GM12878 (cell line): ENCODE results near the gene GAS6. TPM values are rescaled to one million over a fixed set of nuclear protein-coding genes. Genes with fewer than 3 reads are reported as not detected.

Experiments used
- ATAC-seq: fragments of 200-7000 bp; cut with Tn5 transposase; 3 replicates; pipeline ENCODE4 v1.9.1; 2020; ENCODE audit warnings: mild to moderate bottlenecking, moderate library complexity
- BruUV-seq: library from RNA; stranded (reverse); fragments of 400-500 nt; replicated peaks from 2 replicates; lab custom pipeline; 2021; lab: Mats Ljungman, UMichigan
- CTCF ChIA-PET: fragments of 300-600 bp; sonication (Branson Sonifier 250); formaldehyde crosslinking; extraction: SDS; loops from one replicate; lab custom pipeline; 2021; ENCODE audit warnings: inconsistent platforms; lab: Yijun Ruan, JAX
- POLR2A ChIA-PET: fragments of 350-600 bp; formaldehyde crosslinking; extraction: SDS; loops from one replicate; lab custom pipeline; 2021; ENCODE audit warnings: inconsistent platforms; lab: Charles Lee
- RAD21 ChIA-PET: fragments of 300-600 bp; sonication (Branson Sonifier 250); formaldehyde crosslinking; loops from one replicate; lab custom pipeline; 2023; ENCODE audit warnings: antibody characterized with exemption; ENCODE audit not compliant: unreplicated experiment; lab: Charles Lee
- SMC1A ChIA-PET: fragments of 300-600 bp; sonication (Branson Sonifier 250); formaldehyde crosslinking; loops from one replicate; lab custom pipeline; 2023; ENCODE audit not compliant: unreplicated experiment, uncharacterized antibody; lab: Charles Lee
- DNase-seq: peaks from one replicate; pipeline ENCODE4 v3.0.0-alpha.2; 2011; ENCODE audit warnings: low read depth, low spot score
- FAIRE-seq: peaks from 3 replicates; lab custom pipeline; 2011; peaks lifted over from hg19 to GRCh38; lab: Jason Lieb, UNC
- H2AFZ ChIP-seq: 2 replicates; pipeline ENCODE4 v1.6.0; 2011; ENCODE audit warnings: low read depth, low read length, control low read depth; ENCODE audit not compliant: control insufficient read depth
- H3K27ac ChIP-seq: 2 replicates; pipeline ENCODE4 v1.5.1; 2011; ENCODE audit warnings: control low read depth; ENCODE audit not compliant: control insufficient read depth, insufficient read depth
- H3K27me3 ChIP-seq, 2 experiments: replicated peaks in 1 of 2; 2 replicates each; pipeline versions ENCODE4 v1.6.0 to v1.6.1; 2011; ENCODE audit warnings: low read length in 1 of 2; ENCODE audit not compliant: control insufficient read depth in 2 of 2, insufficient read depth in 2 of 2
- H3K36me3 ChIP-seq, 2 experiments: 2 replicates each; pipeline ENCODE4 v1.5.1; 2011; ENCODE audit warnings: low read length in 1 of 2; ENCODE audit not compliant: control insufficient read depth in 2 of 2, insufficient read depth in 2 of 2
- H3K4me1 ChIP-seq: 2 replicates; pipeline ENCODE4 v1.6.1; 2011; ENCODE audit warnings: mild to moderate bottlenecking, low read length, moderate library complexity, mixed read lengths; ENCODE audit not compliant: control insufficient read depth, insufficient read depth
- H3K4me2 ChIP-seq: 2 replicates; pipeline ENCODE4 v1.6.0; 2011; ENCODE audit warnings: control low read depth; ENCODE audit not compliant: control insufficient read depth, insufficient read depth
- H3K4me3 ChIP-seq: fragments of 200-600 bp; sonication (generic); 2 replicates; pipeline ENCODE4 v1.5.1; 2016
- H3K79me2 ChIP-seq: 2 replicates; pipeline ENCODE4 v1.6.0; 2011; ENCODE audit warnings: low read length; ENCODE audit not compliant: control insufficient read depth, insufficient read depth
- H3K9ac ChIP-seq: 2 replicates; pipeline ENCODE4 v1.8.0; 2011; ENCODE audit warnings: low read length, control low read depth, mixed read lengths; ENCODE audit not compliant: control insufficient read depth, insufficient read depth
- H3K9me3 ChIP-seq: replicated peaks from 3 replicates; pipeline ENCODE4 v1.5.1; 2011; ENCODE audit warnings: mild to moderate bottlenecking, low read length; ENCODE audit not compliant: control insufficient read depth, insufficient read depth
- H4K20me1 ChIP-seq: 2 replicates; pipeline ENCODE4 v1.6.0; 2011; ENCODE audit not compliant: control insufficient read depth, insufficient read depth
- EP300 ChIP-seq, 2 experiments: fragments of 150-350 bp in 1 of 2; IDR thresholded peaks; 2 replicates each; pipeline ENCODE4 v1.6.1; 2011 to 2012; ENCODE audit warnings: low read depth in 2 of 2, low read length in 2 of 2, borderline replicate concordance in 1 of 2, improper control_type of control experiment in 1 of 2, inconsistent platforms in 1 of 2; ENCODE audit not compliant: control insufficient read depth in 1 of 2
- GABPA ChIP-seq: IDR thresholded peaks from 2 replicates; pipeline ENCODE4 v1.6.1; 2014; ENCODE audit warnings: antibody characterized with exemption, low read depth, mild to moderate bottlenecking, inconsistent platforms
- MTA2 ChIP-seq: fragments of 450-650 bp; IDR thresholded peaks from 2 replicates; pipeline ENCODE4 v1.6.1; 2016; ENCODE audit warnings: low read depth, mild to moderate bottlenecking, moderate library complexity
- NR2F1 ChIP-seq: fragments of 450-650 bp; conservative IDR thresholded peaks from 2 replicates; pipeline ENCODE4 v1.6.1; 2017; ENCODE audit warnings: mild to moderate bottlenecking
- PAX5 ChIP-seq: IDR thresholded peaks from 2 replicates; pipeline ENCODE4 v1.6.1; 2011; ENCODE audit warnings: low read depth, low read length, borderline replicate concordance
- TARDBP ChIP-seq: IDR thresholded peaks from 2 replicates; pipeline ENCODE4 v1.6.1; 2016; ENCODE audit warnings: borderline replicate concordance
- ZNF207 ChIP-seq: fragments of 450-650 bp; IDR thresholded peaks from 2 replicates; pipeline ENCODE4 v1.6.1; 2014; ENCODE audit warnings: antibody characterized with exemption, mild to moderate bottlenecking, borderline replicate concordance
- ZNF217 ChIP-seq: fragments of 450-650 bp; IDR thresholded peaks from 2 replicates; pipeline ENCODE4 v1.6.1; 2017; ENCODE audit warnings: antibody characterized with exemption, mild to moderate bottlenecking
- whole genome bisulfite sequencing: methylation state at CpG from one replicate; pipeline ENCODE4 v1.1.6; 2016; ENCODE audit warnings: low lambda C conversion rate; ENCODE audit not compliant: insufficient replicate concordance, insufficient coverage; ENCODE audit errors: missing lambda C conversion rate; 5-methylcytosine and 5-hydroxymethylcytosine counted together
- in situ Hi-C: fragments of 300-500 bp; cut with MboI; formaldehyde crosslinking; loops from 9 replicates; pipeline ENCODE4 v1.14.3; 2018; ENCODE audit warnings: mixed read lengths
- intact Hi-C: fragments of 100-400 bp; cut with micrococcal nuclease; formaldehyde crosslinking; loops from one replicate; pipeline ENCODE4 v1.14.2; 2022; ENCODE audit not compliant: unreplicated experiment
- polyA plus RNA-seq, 11 experiments: library from polyadenylated mRNA; depleted of rRNA in 4 of 11; unstranded in 6 of 11; stranded (reverse) in 5 of 11; fragments of >200 nt; fragmentation: Nextera tagmentation in 4 of 11; fragmentation: Illumina TruSeq in 1 of 11; extraction: Ambion mirVana in 4 of 11; extraction: Trizol in 1 of 11; gene quantifications; 1 replicate in 1 of 11; 2 replicates in 10 of 11; pipeline versions ENCODE4 v1.2.1 to v1.2.3, GENCODE V29; 2011 to 2016; ENCODE audit warnings: inconsistent platforms in 2 of 11, missing spikeins in 2 of 11, low read depth in 1 of 11
- total RNA-seq, 4 experiments: library from RNA; depleted of rRNA in 3 of 4; stranded (reverse); fragments of >200 nt in 3 of 4; fragmentation: Illumina TruSeq in 1 of 4; extraction: Trizol in 1 of 4; gene quantifications; 2 replicates each; pipeline versions ENCODE4 v1.2.1 to v1.2.3, GENCODE V29; 2013 to 2021
- TF ChIP-seq, protein P1 (sequence below): fragments of 450-650 bp; IDR thresholded peaks from 2 replicates; pipeline ENCODE4 v1.6.1; 2017; ENCODE audit warnings: antibody characterized with exemption, mild to moderate bottlenecking, moderate library complexity

GAS6 gene
- total and polyA plus RNA-seq, 10 of the 15 experiments (the other 5 are each of a cell fraction or from before 2014, with no cell fraction given) = 0.03 to 0.59 (median 0.10) TPM; not detected in 2

DNA sequence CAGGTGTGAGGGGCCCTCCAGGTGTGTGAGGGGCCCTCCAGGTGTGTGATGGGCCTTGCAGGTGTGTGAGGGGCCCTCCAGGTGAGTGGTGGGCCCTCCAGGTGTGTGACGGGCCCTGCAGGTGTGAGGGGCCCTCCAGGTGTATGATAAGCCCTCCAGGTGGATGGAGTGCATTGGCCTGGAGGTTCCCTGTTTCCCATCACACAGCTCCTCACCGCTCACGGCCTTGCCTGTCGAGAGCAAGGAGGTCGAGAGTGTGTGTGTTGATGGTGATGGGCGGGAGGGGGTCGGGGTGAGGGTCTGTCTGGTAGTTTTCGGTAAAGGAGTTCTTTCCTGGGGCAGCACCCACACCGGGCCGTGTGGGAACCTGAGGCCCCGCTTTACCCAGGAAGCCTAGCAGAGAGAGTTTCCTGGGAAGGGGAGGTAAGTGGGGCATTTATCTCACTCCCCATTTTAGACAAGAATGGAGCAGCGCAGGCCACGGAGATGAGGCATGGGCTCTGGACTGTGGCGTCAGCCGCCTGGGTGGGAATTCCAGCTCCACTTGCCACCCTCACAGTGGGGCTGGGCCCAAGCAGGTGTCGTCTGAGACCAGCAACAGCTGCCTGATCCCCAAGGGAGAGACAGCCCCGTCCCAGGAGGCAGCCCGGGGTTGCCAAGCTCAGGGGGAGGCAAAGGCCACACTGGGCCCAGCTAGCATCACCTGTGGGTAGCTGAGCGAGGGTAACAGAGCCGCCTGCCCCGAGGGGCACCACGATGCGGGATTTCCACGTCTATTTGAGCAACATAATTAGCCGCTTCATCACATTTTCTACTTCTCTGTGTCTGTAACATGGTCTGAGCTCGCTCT lies 10.9 kb upstream of the GAS6 start:
- BruUV-seq = no TSS peak
- Histone ChIP-seq H3K27me3 (peaks cover 0 to 3% of the 10 kb centered on the region in 2 experiments; a peak in 2 of 4 replicates), H2AFZ (no peak overlapping the region), H3K79me2 (no peaks in the 10 kb centered on the region), H3K4me2 (no peak overlapping the region), H3K4me3 (no peak overlapping the region), H3K4me1 (no peaks in the 10 kb centered on the region), H3K36me3 (no peaks in the 10 kb centered on the region), H3K9me3 (no peaks in the 10 kb centered on the region; the same call in 2 of the 3 replicates), H3K9ac (no peak overlapping the region), H3K27ac (no peak overlapping the region), H4K20me1 (no peaks in the 10 kb centered on the region)
- intact Hi-C loops = no loop called here
- ChIA-PET POLR2A (no interaction called here), RAD21 (no interaction called here), CTCF (no interaction called here), SMC1A (no interaction called here)
- TF ChIP-seq ZNF207 = no peak
- DNase-seq (no peak), FAIRE-seq (no peak), ATAC-seq (no peak)
- in situ Hi-C loops = no loop called here
- 8% methylated on average over 25 of the region's 26 CpGs for WGBS

DNA sequence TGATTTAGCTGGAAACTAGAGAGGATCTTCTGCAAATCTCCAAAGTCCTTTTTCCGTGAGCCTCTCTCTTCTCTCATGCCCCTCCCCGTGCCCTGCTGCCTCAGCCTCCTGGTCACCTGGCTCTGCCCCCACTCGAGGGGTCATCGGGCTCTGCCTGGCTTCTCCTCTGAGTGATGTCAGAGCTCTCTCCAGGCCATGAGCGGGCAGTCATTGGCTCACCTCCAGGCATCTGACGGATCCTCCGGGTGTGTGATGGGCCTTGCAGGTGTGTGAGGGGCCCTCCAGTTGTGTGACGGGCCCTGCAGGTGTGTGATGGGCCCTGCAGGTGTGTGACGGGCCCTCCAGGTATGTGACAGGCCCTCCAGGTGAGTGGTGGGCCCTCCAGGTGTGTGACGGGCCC lies 10.3 kb upstream of the GAS6 start:
- Histone ChIP-seq H3K4me2 (no peak overlapping the region), H3K4me1 (no peaks in the 10 kb centered on the region), H4K20me1 (no peaks in the 10 kb centered on the region), H3K9me3 (no peaks in the 10 kb centered on the region; the same call in 2 of the 3 replicates), H3K79me2 (no peaks in the 10 kb centered on the region), H3K36me3 (no peaks in the 10 kb centered on the region), H2AFZ (no peak overlapping the region), H3K27me3 (peaks cover 0 to 3% of the 10 kb centered on the region in 2 experiments; a peak in 1 of 4 replicates), H3K9ac (no peak overlapping the region), H3K4me3 (no peak overlapping the region), H3K27ac (no peak overlapping the region)
- RAD21 ChIA-PET = no interaction called here
- DNase-seq = no peak
- no peak for TF ChIP-seq NR2F1
- TF ChIP-seq, protein P1, sequence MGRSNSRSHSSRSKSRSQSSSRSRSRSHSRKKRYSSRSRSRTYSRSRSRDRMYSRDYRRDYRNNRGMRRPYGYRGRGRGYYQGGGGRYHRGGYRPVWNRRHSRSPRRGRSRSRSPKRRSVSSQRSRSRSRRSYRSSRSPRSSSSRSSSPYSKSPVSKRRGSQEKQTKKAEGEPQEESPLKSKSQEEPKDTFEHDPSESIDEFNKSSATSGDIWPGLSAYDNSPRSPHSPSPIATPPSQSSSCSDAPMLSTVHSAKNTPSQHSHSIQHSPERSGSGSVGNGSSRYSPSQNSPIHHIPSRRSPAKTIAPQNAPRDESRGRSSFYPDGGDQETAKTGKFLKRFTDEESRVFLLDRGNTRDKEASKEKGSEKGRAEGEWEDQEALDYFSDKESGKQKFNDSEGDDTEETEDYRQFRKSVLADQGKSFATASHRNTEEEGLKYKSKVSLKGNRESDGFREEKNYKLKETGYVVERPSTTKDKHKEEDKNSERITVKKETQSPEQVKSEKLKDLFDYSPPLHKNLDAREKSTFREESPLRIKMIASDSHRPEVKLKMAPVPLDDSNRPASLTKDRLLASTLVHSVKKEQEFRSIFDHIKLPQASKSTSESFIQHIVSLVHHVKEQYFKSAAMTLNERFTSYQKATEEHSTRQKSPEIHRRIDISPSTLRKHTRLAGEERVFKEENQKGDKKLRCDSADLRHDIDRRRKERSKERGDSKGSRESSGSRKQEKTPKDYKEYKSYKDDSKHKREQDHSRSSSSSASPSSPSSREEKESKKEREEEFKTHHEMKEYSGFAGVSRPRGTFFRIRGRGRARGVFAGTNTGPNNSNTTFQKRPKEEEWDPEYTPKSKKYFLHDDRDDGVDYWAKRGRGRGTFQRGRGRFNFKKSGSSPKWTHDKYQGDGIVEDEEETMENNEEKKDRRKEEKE = no peak
- no peak for TF ChIP-seq TARDBP
- TF ChIP-seq PAX5 = no peak
- no peak for TF ChIP-seq MTA2
- TF ChIP-seq ZNF217 = no peak
- TF ChIP-seq EP300 (IDR thresholded peaks at IDR 0.05; ENCODE audit: borderline replicate concordance in 1 of 2, control insufficient read depth in 1 of 2, low read depth in 2 of 2, low read length in 2 of 2) = no peak
- no peak for TF ChIP-seq GABPA
- SMC1A ChIA-PET = no interaction called here
- no peak for FAIRE-seq
- intact Hi-C loops = no loop called here
- 30% methylated on average over 9 of the region's 10 CpGs for WGBS
- CTCF ChIA-PET = no interaction called here
- BruUV-seq = no TSS peak
- in situ Hi-C loops = no loop called here
- POLR2A ChIA-PET = interaction anchor here (0.7 kb wide), 1 partner anchor 1626 kb away, joined by 4 read pairs; no protein-coding TSS in a partner anchor
- ATAC-seq = no peak
